HAP-1 (cell line): ENCODE results near the gene RASGRF2.
"Not testable (repeated sequence)": the region's sequence is repeated elsewhere in the genome, so short reads cannot be mapped to it uniquely, and the experiment has no call there.

Experiments
- DNase-seq, 2 experiments: peaks; one replicate each; pipeline ENCODE4 v3.0.0-alpha.2; 2016 to 2020; ENCODE audit warnings: low spot score in 2 of 2
- H3K27me3 ChIP-seq: fragments of 250-450 bp; sonication (Bioruptor Pico); 2 replicates; pipeline ENCODE4 v1.5.1; 2020; ENCODE audit warnings: low read depth, mild to moderate bottlenecking, moderate library complexity
- H3K36me3 ChIP-seq: fragments of 250-450 bp; sonication (Bioruptor Pico); replicated peaks from 2 replicates; pipeline ENCODE4 v1.5.1; 2020; ENCODE audit warnings: mild to moderate bottlenecking
- H3K4me1 ChIP-seq: fragments of 250-450 bp; sonication (Bioruptor Pico); 2 replicates; pipeline ENCODE4 v1.5.1; 2020; ENCODE audit warnings: mild to moderate bottlenecking
- H3K4me3 ChIP-seq: fragments of 250-450 bp; sonication (Bioruptor Pico); 2 replicates; pipeline ENCODE4 v1.5.1; 2020; ENCODE audit warnings: mild to moderate bottlenecking, moderate library complexity
- H3K9me3 ChIP-seq: fragments of 250-450 bp; sonication (Bioruptor Pico); 2 replicates; pipeline ENCODE4 v1.5.1; 2020; ENCODE audit warnings: mild to moderate bottlenecking, moderate library complexity
- in situ Hi-C: fragments of 300-500 bp; cut with MboI; formaldehyde crosslinking; loops from 3 replicates; pipeline ENCODE4 v1.14.3; 2020; ENCODE audit warnings: low sequenced_read_pairs, inconsistent platforms, mixed read lengths

Gene RASGRF2

GRCh38 chr5:81006947-81007636 is 46.9 kb downstream of the RASGRF2 start:
- no peak overlapping the region for H3K4me3 ChIP-seq
- H3K4me1 ChIP-seq: no peaks in the 10 kb centered on the region
- in situ Hi-C loops: no loop called here
- no peaks in the 10 kb centered on the region for H3K9me3 ChIP-seq
- no peaks in the 10 kb centered on the region for H3K27me3 ChIP-seq
- H3K36me3 ChIP-seq: no peaks in the 10 kb centered on the region
- no peak for DNase-seq

DNA sequence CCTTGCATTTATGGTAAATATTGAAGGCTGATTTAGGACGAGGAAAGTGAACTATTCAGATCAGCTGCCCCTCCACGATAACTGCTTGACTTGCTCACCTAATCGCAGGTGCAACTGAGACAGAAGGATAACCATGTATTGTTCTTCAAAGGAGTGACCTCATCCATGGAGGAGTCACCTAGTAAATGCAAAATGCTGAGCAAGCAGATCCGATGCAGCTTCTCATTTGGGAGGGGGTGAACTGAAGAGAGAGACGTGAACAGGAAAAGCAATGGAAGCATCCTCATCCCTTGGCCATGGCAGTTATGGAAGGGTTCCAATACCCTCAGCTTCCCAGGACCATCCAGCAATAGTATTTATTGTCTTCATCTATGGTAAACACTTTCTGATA is 47.5 kb downstream of the RASGRF2 start:
- Histone ChIP-seq H3K4me3 (no peak overlapping the region), H3K9me3 (no peaks in the 10 kb centered on the region), H3K27me3 (no peaks in the 10 kb centered on the region), H3K36me3 (no peaks in the 10 kb centered on the region), H3K4me1 (no peaks in the 10 kb centered on the region)
- in situ Hi-C loops: no loop called here
- DNase-seq: no peak

DNA sequence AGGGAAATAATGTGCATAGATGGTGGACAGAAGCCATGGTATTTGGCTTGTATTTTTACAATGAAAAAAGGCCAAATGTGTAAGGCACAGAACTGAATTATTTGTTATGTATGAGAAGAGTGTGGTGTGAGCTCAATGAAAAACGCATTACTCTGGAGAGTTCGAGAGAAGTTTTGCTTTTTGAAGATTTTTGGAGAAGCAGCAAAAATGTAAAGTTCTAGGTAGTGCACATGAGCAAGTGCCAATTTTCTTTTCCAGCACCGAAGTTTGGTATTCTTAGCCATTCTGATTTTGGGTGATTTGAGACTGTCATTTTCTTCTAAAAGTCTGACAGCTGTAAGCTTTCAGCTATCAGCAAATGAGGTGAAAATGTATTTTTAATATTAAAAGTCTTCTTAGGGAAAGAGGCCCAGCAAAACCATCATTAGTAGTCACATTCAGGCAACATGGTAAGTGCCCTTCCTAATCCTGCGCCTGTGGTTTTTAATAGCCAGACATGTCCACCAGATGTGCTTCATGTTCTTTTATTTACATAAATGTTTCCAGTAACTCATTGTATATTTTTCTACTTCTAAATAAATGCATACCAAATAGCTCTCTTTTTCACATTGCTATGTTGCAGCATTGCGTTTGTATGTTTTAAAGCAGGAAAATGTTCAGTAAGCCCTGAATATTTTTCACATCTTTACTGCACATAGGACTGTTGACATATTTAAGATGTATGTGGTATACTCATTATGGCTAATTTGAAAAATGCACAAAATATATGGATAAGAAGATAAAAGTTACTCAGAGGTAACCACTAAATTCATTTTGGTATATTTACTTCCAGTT is 50.4 kb downstream of the RASGRF2 start:
- Histone ChIP-seq H3K4me1 (peaks cover 6% of the 10 kb centered on the region), H3K4me3 (no peak overlapping the region), H3K27me3 (no peaks in the 10 kb centered on the region), H3K36me3 (no peaks in the 10 kb centered on the region), H3K9me3 (no peaks in the 10 kb centered on the region)
- DNase-seq: no peak
- in situ Hi-C loops: no loop called here

DNA sequence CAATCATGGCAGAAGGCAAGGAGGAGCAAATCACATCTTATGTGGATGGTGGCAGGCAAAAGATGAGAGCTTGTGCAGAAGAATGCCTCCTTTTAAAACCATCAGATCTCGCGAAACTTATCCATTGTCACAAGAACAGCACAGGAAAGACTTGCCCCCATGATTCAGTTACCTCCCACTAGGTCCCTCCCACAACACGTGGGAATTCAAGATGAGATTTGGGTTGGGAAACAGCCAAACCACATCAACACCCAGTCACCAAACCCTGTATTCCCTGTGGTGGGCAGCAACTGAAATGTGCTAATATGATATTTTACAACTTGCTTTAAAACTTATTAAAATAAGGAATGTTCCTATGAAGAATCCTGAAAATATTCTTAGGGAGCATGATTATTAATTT is 54.2 kb downstream of the RASGRF2 start:
- Histone ChIP-seq H3K4me3 (no peak overlapping the region), H3K9me3 (no peaks in the 10 kb centered on the region), H3K36me3 (no peaks in the 10 kb centered on the region), H3K4me1 (peaks cover 21% of the 10 kb centered on the region), H3K27me3 (no peaks in the 10 kb centered on the region)
- DNase-seq: no peak
- in situ Hi-C loops: no loop called here

DNA sequence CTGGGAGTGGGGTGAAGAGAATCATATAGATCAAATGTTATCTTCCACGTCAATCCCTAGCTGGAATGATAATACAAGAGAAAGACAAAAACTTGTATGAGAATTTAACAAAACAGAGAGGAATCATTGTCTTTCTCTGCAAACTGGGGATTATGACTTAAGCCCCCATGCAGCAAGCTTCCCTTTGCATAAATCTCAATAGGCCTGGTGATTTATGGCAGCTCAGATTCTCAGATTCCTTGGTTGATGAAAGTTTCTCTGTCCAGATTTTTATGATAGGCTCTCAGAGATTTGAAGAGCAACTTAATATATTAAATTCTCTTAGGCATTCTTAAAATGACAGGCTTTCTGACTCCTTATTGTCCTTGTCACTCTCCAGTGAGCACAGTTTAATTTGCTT is 56.0 kb downstream of the RASGRF2 start:
- peaks cover 21% of the 10 kb centered on the region for H3K4me1 ChIP-seq
- no peaks in the 10 kb centered on the region for H3K36me3 ChIP-seq
- peak; percentile 74 to 100 for DNase-seq
- no peaks in the 10 kb centered on the region for H3K9me3 ChIP-seq
- no peak overlapping the region for H3K4me3 ChIP-seq
- H3K27me3 ChIP-seq: no peaks in the 10 kb centered on the region
- in situ Hi-C loops: no loop called here

DNA sequence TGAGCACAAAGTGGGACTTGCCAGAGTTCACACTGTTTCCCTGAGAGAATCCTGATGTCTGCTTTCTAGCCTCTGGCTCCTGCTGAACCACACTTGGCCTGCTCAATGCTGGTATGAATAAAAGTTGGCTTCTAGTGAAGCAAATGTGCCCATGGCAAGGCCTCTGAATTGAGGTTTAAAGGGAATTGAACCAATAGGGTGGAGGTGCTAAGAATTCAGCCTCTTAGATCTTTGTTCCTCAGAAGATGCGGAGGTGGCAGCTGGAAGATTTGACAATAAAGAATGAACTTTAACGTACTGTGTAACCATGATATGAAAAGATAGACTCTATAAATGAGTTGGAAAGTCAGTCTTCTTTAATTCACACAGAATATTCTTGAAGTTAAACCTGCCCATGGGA is 57.2 kb downstream of the RASGRF2 start:
- H3K4me3 ChIP-seq: no peak overlapping the region
- DNase-seq: no peak
- peaks cover 21% of the 10 kb centered on the region for H3K4me1 ChIP-seq
- no peaks in the 10 kb centered on the region for H3K27me3 ChIP-seq
- no peaks in the 10 kb centered on the region for H3K9me3 ChIP-seq
- no peaks in the 10 kb centered on the region for H3K36me3 ChIP-seq
- in situ Hi-C loops: no loop called here

- DNase-seq, H3K27me3 ChIP-seq, H3K36me3 ChIP-seq, in situ Hi-C loops, H3K9me3 ChIP-seq, H3K4me3 ChIP-seq: not testable (repeated sequence)
- peaks cover 21% of the 10 kb centered on the region for H3K4me1 ChIP-seq
Measured at GRCh38 chr5:81018608-81019007, 58.4 kb downstream of the RASGRF2 start.

DNA sequence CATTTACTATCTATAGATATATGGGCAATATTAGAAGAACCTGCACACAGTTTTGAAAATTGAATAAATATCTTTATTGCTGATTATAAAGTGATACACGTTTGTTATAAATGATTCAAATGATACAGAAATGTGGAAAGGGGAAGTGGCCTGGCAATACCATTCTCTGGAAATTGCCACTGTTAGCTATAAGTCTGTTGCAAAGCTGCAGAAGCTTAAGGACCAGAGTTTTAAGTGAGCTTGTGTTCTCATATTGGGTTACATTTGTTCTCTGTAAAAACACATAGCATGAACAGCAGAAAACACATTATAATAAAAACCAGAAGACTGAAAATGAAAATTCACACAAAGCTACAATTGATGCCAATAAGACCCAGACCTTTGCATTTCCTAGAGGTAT is 59.6 kb downstream of the RASGRF2 start:
- peaks cover 17% of the 10 kb centered on the region for H3K4me1 ChIP-seq
- H3K9me3 ChIP-seq: no peaks in the 10 kb centered on the region
- H3K36me3 ChIP-seq: no peaks in the 10 kb centered on the region
- H3K4me3 ChIP-seq: no peak overlapping the region
- no peaks in the 10 kb centered on the region for H3K27me3 ChIP-seq
- in situ Hi-C loops: no loop called here
- DNase-seq: no peak

- Histone ChIP-seq H3K4me1 (peaks cover 14% of the 10 kb centered on the region), H3K27me3 (no peaks in the 10 kb centered on the region), H3K9me3 (no peaks in the 10 kb centered on the region), H3K4me3 (no peak overlapping the region), H3K36me3 (no peaks in the 10 kb centered on the region)
- in situ Hi-C loops: no loop called here
- DNase-seq: no peak
Measured at GRCh38 chr5:81020478-81021167, 60.5 kb downstream of the RASGRF2 start.

GRCh38 chr5:81021486-81021885 is 61.3 kb downstream of the RASGRF2 start:
- Histone ChIP-seq H3K4me1 (peaks cover 10% of the 10 kb centered on the region), H3K9me3 (no peaks in the 10 kb centered on the region), H3K36me3 (no peaks in the 10 kb centered on the region), H3K27me3 (no peaks in the 10 kb centered on the region), H3K4me3 (no peak overlapping the region)
- no peak for DNase-seq
- in situ Hi-C loops: no loop called here

DNA sequence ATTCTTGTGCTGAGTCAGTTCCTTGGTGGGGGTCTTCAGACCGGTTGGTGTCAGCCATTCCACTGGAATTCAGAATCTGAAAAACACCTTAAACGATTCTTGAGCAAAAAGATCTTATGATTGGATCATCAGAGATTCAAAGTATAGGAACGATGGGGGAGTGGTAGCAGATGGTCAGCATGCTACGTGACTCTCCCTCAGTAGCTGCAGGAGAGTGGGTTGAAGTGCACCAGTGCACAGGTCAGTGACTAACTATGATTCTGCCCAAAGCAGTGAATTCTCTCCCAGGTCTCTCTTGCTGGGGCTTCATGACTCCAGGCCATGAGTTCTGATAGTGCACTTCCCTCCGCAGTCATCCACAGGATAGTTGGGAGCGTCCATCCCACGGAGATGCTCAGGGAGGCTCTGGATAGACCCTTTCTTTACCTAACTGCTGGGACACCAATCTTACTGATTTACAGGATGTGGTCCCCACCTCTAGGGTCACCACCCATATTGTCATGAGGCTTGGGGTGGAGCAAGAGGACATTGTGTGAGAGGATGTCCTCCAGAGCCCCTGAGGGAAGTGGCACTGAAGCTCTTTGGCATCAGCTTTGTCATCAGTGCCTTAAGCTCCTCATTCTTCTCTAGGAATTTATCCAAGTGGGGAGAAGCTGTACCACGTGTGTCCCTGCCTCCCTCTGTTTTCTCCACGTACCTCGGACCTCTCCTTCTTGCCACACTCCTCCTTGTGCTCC is 62.0 kb downstream of the RASGRF2 start:
- Histone ChIP-seq H3K9me3 (no peaks in the 10 kb centered on the region), H3K4me1 (peaks cover 4% of the 10 kb centered on the region), H3K4me3 (no peak overlapping the region), H3K27me3 (no peaks in the 10 kb centered on the region), H3K36me3 (no peaks in the 10 kb centered on the region)
- in situ Hi-C loops: no loop called here
- no peak for DNase-seq

GRCh38 chr5:81022688-81023084 is 62.5 kb downstream of the RASGRF2 start:
- no peaks in the 10 kb centered on the region for H3K27me3 ChIP-seq
- no peak overlapping the region for H3K4me3 ChIP-seq
- no peaks in the 10 kb centered on the region for H3K36me3 ChIP-seq
- no peaks in the 10 kb centered on the region for H3K9me3 ChIP-seq
- no peak for DNase-seq
- in situ Hi-C loops: no loop called here
- no peaks in the 10 kb centered on the region for H3K4me1 ChIP-seq

GRCh38 chr5:81023261-81023970 is 63.3 kb downstream of the RASGRF2 start:
- DNase-seq: no peak
- Histone ChIP-seq H3K9me3 (no peaks in the 10 kb centered on the region), H3K36me3 (no peaks in the 10 kb centered on the region), H3K4me3 (no peak overlapping the region), H3K4me1 (no peaks in the 10 kb centered on the region), H3K27me3 (no peaks in the 10 kb centered on the region)
- in situ Hi-C loops: no loop called here
